Right renal pelvis (tissue), 4 donors: Measurements from ENCODE around the gene VAMP5. TPM values are rescaled to one million over a fixed set of nuclear protein-coding genes. Genes with fewer than 3 reads are reported as not detected.

Source experiments
- DNase-seq, 4 donors: peaks; one replicate each; pipeline ENCODE4 v3.0.0-alpha.2; 2013; ENCODE audit warnings: low read depth in 4 of 4, low spot score in 3 of 4, missing footprints in 1 of 4
- polyA plus RNA-seq, 4 donors: library from polyadenylated mRNA; unstranded; fragments of 120-200 nt; gene quantifications; one replicate each; pipeline ENCODE4 v1.2.1, GENCODE V29; 2013; ENCODE audit not compliant: insufficient read length in 4 of 4

VAMP5 gene
- polyA plus RNA-seq, 4 donors, result 40.5 to 50.8 (median 42.5) TPM

- no peak for DNase-seq
Measured at GRCh38 chr2:85619617-85620016, 35.4 kb downstream of the VAMP5 start.

DNA sequence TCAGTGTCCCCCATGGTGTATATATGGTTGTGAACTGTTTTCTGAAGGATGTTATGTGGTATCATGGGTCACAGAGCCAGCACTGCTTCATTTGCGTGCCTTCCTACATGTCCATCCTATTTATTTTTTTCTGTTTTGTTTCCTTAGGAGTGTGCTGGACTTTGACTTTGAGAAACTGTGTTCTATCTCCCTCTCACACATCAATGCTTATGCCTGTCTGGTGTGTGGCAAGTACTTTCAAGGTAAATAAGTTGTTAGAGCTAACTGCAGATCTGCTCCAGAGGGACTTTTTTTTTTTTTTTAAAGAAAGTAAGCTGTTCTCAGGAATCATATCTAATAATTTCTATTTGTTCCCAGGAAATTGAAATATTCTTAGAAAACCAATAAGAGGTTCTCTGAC lies 37.1 kb downstream of the VAMP5 start:
- no peak for DNase-seq

DNA sequence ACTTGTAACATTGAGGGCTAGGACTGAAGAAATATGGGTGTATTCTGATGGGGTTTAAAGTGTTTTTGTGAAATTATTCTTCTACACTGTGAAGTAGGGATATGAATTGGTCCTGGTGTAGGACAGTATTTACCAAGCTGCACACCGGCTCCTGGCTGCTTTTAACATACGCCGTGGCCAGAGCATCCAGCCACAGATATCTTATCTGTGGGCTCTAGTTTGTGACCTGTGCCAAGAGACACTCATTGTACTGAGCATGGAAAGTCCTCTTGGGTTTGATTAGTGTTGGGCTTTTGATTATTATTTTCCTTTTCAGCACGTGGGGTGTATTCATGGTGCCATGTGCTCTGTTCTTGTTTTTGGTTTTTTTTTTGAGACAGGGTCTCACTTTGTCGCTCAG lies 39.8 kb downstream of the VAMP5 start:
- no peak for DNase-seq

DNA sequence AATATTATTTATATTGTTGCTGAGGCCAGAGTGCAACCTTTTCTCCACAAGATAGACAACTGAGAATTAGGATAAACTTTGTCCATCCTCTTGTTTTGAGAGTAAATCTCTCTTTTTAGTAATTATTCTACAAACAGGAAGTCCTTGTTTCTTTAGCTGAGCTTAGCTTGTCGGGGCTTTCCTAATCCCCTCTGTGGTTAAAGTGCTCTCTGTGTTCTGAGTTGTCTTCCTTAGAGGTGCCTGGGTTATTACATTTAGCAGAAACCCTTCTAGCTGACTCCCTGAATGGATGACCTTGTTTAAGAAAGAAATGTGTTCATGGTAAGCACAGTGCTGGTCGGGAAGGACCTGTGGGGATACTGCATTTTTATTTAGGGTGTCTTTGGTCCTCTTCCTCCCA lies 44.4 kb downstream of the VAMP5 start:
- DNase-seq, result no peak

DNA sequence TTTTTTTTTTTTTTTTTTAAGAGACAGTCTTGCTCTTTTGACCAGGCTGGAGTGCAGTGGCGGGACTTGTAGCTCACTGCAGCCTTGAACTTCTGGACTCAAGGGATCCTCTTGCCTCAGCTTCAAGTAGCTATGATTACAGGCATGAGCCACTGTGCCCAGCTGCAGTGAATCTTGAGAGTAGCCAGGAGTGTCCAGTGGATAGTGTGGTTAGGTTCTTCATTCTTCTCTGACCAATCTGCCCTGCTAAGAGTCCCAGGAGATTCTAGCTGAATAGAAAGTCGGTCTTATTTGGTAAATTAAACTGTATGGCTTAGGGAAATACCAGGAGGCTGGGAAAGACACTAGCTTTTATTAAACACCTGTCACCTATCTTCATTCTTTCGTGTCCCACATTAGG lies 47.1 kb downstream of the VAMP5 start:
- no peak for DNase-seq

DNA sequence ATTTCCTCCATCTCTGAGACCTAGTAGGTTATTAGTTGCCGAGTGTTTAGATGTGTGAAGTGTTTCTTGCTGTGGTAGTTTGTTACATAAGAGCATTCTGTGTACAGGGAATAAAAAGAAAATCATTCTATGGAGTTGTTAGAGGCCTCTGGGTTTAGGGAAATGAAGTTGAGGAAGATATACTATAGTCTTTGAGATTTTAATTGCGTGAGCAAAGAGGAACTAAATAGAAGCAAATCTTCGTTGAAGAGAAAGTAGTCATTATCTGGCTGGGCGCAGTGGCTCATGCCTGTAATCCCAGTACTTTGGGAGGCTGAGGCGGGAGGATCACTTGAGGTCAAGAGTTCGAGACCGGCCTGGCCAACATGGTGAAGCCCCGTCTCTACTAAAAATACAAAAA lies 50.8 kb downstream of the VAMP5 start:
- no peak for DNase-seq

DNA sequence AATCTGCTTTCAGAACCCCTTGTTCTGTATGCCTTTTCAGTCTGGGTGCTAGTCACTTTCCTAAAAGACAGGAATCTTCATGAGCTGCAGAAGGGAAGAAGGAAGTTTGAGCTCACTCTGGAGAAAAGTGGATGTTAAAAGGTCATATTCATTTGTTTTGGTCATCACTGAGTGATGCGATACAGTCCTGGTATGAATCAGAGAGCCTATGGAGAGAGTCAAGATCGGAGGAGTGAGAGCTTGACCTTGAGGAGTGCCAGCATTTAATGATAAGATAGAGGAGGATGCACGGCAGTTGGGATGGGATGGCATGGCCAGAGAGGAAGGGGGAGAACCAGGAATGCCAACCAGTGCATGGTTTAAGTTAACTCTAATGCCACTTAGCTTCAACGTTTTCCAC lies 51.4 kb downstream of the VAMP5 start:
- no peak for DNase-seq

DNA sequence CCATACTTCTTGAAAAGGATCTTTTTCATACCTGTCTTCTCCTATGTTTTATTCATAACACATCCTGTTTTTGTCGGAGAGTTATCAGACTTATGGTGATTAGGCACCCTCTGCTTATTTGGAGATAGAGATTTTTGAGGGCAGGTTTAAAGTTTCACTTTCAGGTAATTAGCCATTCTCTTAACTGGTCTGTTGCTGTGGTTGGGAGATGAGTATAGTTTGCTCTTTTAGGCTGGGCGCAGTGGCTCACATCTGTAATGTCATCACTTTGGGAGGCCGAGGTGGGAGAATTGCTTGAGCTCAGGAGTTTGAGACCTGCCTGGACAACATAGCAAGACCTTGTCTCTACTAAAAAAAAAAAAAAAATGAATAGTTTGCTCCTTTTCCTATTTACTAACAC lies 58.5 kb downstream of the VAMP5 start:
- DNase-seq, result no peak

Other genes with a start within 250 kb of the VAMP5 start
- 10 to 100 TPM; 13.4 to 26.5 (median 24.8) TPM for gene RETSAT, start 229.9 kb upstream of the VAMP5 start, polyA plus RNA-seq
- gene ELMOD3, start 229.7 kb upstream of the VAMP5 start, polyA plus RNA-seq, result 10 to 100 TPM; 23.9 to 27.7 (median 25.7) TPM
- 100 to 1,000 TPM; 103 to 130 (median 116) TPM for gene CAPG, start 174.1 kb upstream of the VAMP5 start, polyA plus RNA-seq
- under 1 TPM; 0.24 to 0.62 (median 0.56) TPM for gene SH2D6, start 165.7 kb upstream of the VAMP5 start, polyA plus RNA-seq
- 100 to 1,000 TPM; 310 to 357 (median 338) TPM for gene MAT2A, start 45.3 kb upstream of the VAMP5 start, polyA plus RNA-seq
- 10 to 100 TPM; 39.1 to 45.8 (median 42.2) TPM for gene GGCX, start 22.9 kb upstream of the VAMP5 start, polyA plus RNA-seq
- 100 to 1,000 TPM in 2 of 4 donors, 10 to 100 TPM in 2; 90.7 to 106 (median 101) TPM for gene VAMP8, start 6.8 kb upstream of the VAMP5 start, polyA plus RNA-seq
- gene RNF181, start 11.3 kb downstream of the VAMP5 start, polyA plus RNA-seq, result 100 to 1,000 TPM; 137 to 157 (median 139) TPM
- 10 to 100 TPM; 35.1 to 43.3 (median 37.9) TPM for gene TMEM150A, start 18.3 kb downstream of the VAMP5 start, polyA plus RNA-seq
- 10 to 100 TPM; 55.0 to 67.0 (median 59.8) TPM for gene C2orf68, start 27.6 kb downstream of the VAMP5 start, polyA plus RNA-seq
- 10 to 100 TPM; 68.7 to 69.8 (median 69.3) TPM for gene USP39, start 31.8 kb downstream of the VAMP5 start, polyA plus RNA-seq
- under 1 TPM in 3 of 4 donors, not detected in 1; 0.09 to 0.57 (median 0.14) TPM for gene SFTPB, start 83.8 kb downstream of the VAMP5 start, polyA plus RNA-seq
- gene GNLY, start 109.9 kb downstream of the VAMP5 start, polyA plus RNA-seq, result under 1 TPM in 3 of 4 donors, not detected in 1; 0.36 to 0.63 (median 0.51) TPM
- 10 to 100 TPM; 12.0 to 17.1 (median 13.4) TPM for gene ATOH8, start 169.6 kb downstream of the VAMP5 start, polyA plus RNA-seq